H9 (cell line): ENCODE data around the gene C2orf49. TPM values are rescaled to one million over a fixed set of nuclear protein-coding genes. Genes with fewer than 3 reads are reported as not detected.

Experiments
- DNase-seq: peaks from one replicate; pipeline ENCODE4 v3.0.0-alpha.2; 2017
- H2AFZ ChIP-seq: one replicate; pipeline ENCODE4 v1.6.1; 2013; ENCODE audit warnings: mild to moderate bottlenecking, low read length, control low read depth, moderate library complexity
- H2AK5ac ChIP-seq: 2 replicates; pipeline ENCODE4 v1.6.1; 2013; ENCODE audit warnings: low read length, control low read depth, mixed read lengths; ENCODE audit not compliant: insufficient read length
- H2BK120ac ChIP-seq: one replicate; pipeline ENCODE4 v1.6.1; 2013; ENCODE audit warnings: low read depth, mild to moderate bottlenecking, low read length, control low read depth, inconsistent platforms; ENCODE audit not compliant: poor library complexity, severe bottlenecking
- H2BK12ac ChIP-seq: 2 replicates; pipeline ENCODE4 v1.6.1; 2013; ENCODE audit warnings: low read length, control low read depth, mixed read lengths, low read depth; ENCODE audit not compliant: insufficient read length
- H2BK15ac ChIP-seq: 2 replicates; pipeline ENCODE4 v1.6.1; 2013; ENCODE audit warnings: low read depth, low read length, control low read depth
- H2BK20ac ChIP-seq: one replicate; pipeline ENCODE4 v1.6.1; 2013; ENCODE audit warnings: low read depth, mild to moderate bottlenecking, low read length, control low read depth, inconsistent platforms; ENCODE audit not compliant: poor library complexity, severe bottlenecking
- H2BK5ac ChIP-seq: 2 replicates; pipeline ENCODE4 v1.6.1; 2013; ENCODE audit warnings: low read length, control low read depth, mixed read lengths; ENCODE audit not compliant: insufficient read length
- H3K14ac ChIP-seq: 2 replicates; pipeline ENCODE4 v1.6.1; 2013; ENCODE audit warnings: low read length, control low read depth; ENCODE audit not compliant: insufficient read depth
- H3K18ac ChIP-seq: 2 replicates; pipeline ENCODE4 v1.6.1; 2013; ENCODE audit warnings: low read depth, mild to moderate bottlenecking, mixed read lengths, low read length, control low read depth; ENCODE audit not compliant: insufficient read length
- H3K23ac ChIP-seq: 2 replicates; pipeline ENCODE4 v1.6.1; 2013; ENCODE audit warnings: low read length, control low read depth, mixed read lengths, low read depth; ENCODE audit not compliant: insufficient read length
- H3K23me2 ChIP-seq: 2 replicates; pipeline ENCODE4 v1.6.1; 2013; ENCODE audit warnings: low read depth, mild to moderate bottlenecking, mixed read lengths, low read length, control low read depth; ENCODE audit not compliant: insufficient read length, poor library complexity, severe bottlenecking
- H3K27ac ChIP-seq: 2 replicates; pipeline ENCODE4 v1.5.1; 2013; ENCODE audit warnings: low read length, control low read depth, mixed read lengths, low read depth; ENCODE audit not compliant: insufficient read length
- H3K27me3 ChIP-seq: 2 replicates; pipeline ENCODE4 v1.6.1; 2013; ENCODE audit warnings: low read length, control low read depth, inconsistent platforms; ENCODE audit not compliant: insufficient read depth
- H3K4ac ChIP-seq: 2 replicates; pipeline ENCODE4 v1.6.1; 2013; ENCODE audit warnings: low read depth, mild to moderate bottlenecking, control low read depth, inconsistent platforms, low read length, moderate library complexity
- H3K4me1 ChIP-seq: 2 replicates; pipeline ENCODE4 v1.6.1; 2013; ENCODE audit warnings: low read length, control low read depth, inconsistent platforms; ENCODE audit not compliant: insufficient read depth
- H3K4me2 ChIP-seq: 2 replicates; pipeline ENCODE4 v1.6.1; 2013; ENCODE audit warnings: low read length, control low read depth, mixed read lengths; ENCODE audit not compliant: insufficient read length, insufficient read depth
- H3K56ac ChIP-seq: 2 replicates; pipeline ENCODE4 v1.6.1; 2013; ENCODE audit warnings: low read depth, mild to moderate bottlenecking, mixed read lengths, low read length, control low read depth; ENCODE audit not compliant: insufficient read length
- H3K79me1 ChIP-seq: 2 replicates; pipeline ENCODE4 v1.6.1; 2013; ENCODE audit warnings: low read depth, mild to moderate bottlenecking, moderate library complexity, low read length, control low read depth, inconsistent platforms; ENCODE audit not compliant: insufficient read depth, poor library complexity, severe bottlenecking
- H3K79me2 ChIP-seq: 2 replicates; pipeline ENCODE4 v1.6.1; 2013; ENCODE audit warnings: low read length, control low read depth, inconsistent platforms; ENCODE audit not compliant: insufficient read depth
- H3K9ac ChIP-seq: 2 replicates; pipeline ENCODE4 v1.6.1; 2013; ENCODE audit warnings: low read length, control low read depth, mixed read lengths; ENCODE audit not compliant: insufficient read length; ENCODE audit errors: extremely low read depth
- H3K9me3 ChIP-seq: one replicate; pipeline ENCODE4 v1.6.1; 2013; ENCODE audit warnings: low read depth, low read length, inconsistent platforms; ENCODE audit not compliant: control insufficient read depth
- H3T11ph ChIP-seq: one replicate; pipeline ENCODE4 v1.6.1; 2013; ENCODE audit warnings: mild to moderate bottlenecking, low read length, control low read depth, inconsistent platforms
- H4K20me1 ChIP-seq: one replicate; pipeline ENCODE4 v1.6.1; 2013; ENCODE audit not compliant: control insufficient read depth, insufficient read length, insufficient read depth
- H4K5ac ChIP-seq: 2 replicates; pipeline ENCODE4 v1.6.1; 2013; ENCODE audit warnings: low read depth, mild to moderate bottlenecking, mixed read lengths, low read length, control low read depth; ENCODE audit not compliant: insufficient read length
- H4K8ac ChIP-seq: replicated peaks from 2 replicates; pipeline ENCODE4 v1.6.1; 2013; ENCODE audit warnings: low read length, control low read depth, mixed read lengths, low read depth; ENCODE audit not compliant: insufficient read length
- H4K91ac ChIP-seq: 2 replicates; pipeline ENCODE4 v1.6.1; 2013; ENCODE audit warnings: low read depth, mild to moderate bottlenecking, moderate library complexity, mixed read lengths, low read length, control low read depth; ENCODE audit not compliant: insufficient read length
- H3K27ac Mint-ChIP-seq, 3 experiments: 2 replicates in 2 of 3; 3 replicates in 1 of 3; pipeline ENCODE4 v1.8.0; 2020 to 2021; ENCODE audit warnings: mixed read lengths in 3 of 3, mild to moderate bottlenecking in 1 of 3, moderate library complexity in 1 of 3
- H3K27me3 Mint-ChIP-seq: 2 replicates; pipeline ENCODE4 v1.8.0; 2021; ENCODE audit warnings: low read depth, mild to moderate bottlenecking, moderate library complexity, mixed read lengths
- H3K36me3 Mint-ChIP-seq, 3 experiments: 2 replicates in 2 of 3; 3 replicates in 1 of 3; pipeline ENCODE4 v1.8.0; 2020 to 2021; ENCODE audit warnings: low read depth in 3 of 3, mixed read lengths in 3 of 3; ENCODE audit not compliant: insufficient read depth in 1 of 3
- H3K4me1 Mint-ChIP-seq, 2 experiments: 2 replicates each; pipeline ENCODE4 v1.8.0; 2020; ENCODE audit warnings: mixed read lengths in 2 of 2
- H3K4me3 Mint-ChIP-seq, 2 experiments: 2 replicates in 1 of 2; 3 replicates in 1 of 2; pipeline ENCODE4 v1.8.0; 2020 to 2021; ENCODE audit warnings: mild to moderate bottlenecking in 2 of 2, mixed read lengths in 2 of 2, moderate library complexity in 1 of 2
- H3K9me3 Mint-ChIP-seq, 2 experiments: 2 replicates in 1 of 2; 3 replicates in 1 of 2; pipeline ENCODE4 v1.8.0; 2020; ENCODE audit warnings: mild to moderate bottlenecking in 2 of 2, mixed read lengths in 2 of 2, moderate library complexity in 1 of 2
- CTCF ChIP-seq: fragments of 200-600 bp; sonication (generic); conservative IDR thresholded peaks from 3 replicates; pipeline ENCODE4 v1.8.0; 2021; ENCODE audit warnings: antibody characterized with exemption, mild to moderate bottlenecking
- WGBS: extraction: QIAGEN DNeasy Blood & Tissue Kit; methylation state at CpG from one replicate; pipeline ENCODE4 v1.1.7; 2013; ENCODE audit warnings: missing lambda C conversion rate, low lambda C conversion rate, mixed read lengths; ENCODE audit not compliant: insufficient read length; ENCODE audit errors: extremely low coverage; 5-methylcytosine and 5-hydroxymethylcytosine counted together
- total RNA-seq: library from RNA; stranded (reverse); gene quantifications from 2 replicates; pipeline ENCODE4 v1.2.1, GENCODE V29; 2021

Gene C2orf49
- total RNA-seq, 1 experiment from 2014 or later = 18.8 TPM

GRCh38 chr2:105290981-105291660 lies 46.2 kb upstream of the C2orf49 start:
- Histone ChIP-seq H2AFZ (no peak overlapping the region), H4K5ac (no peak overlapping the region), H2BK5ac (no peak overlapping the region), H3K56ac (no peak overlapping the region), H2BK15ac (no peak overlapping the region), H3K23me2 (no peaks in the 10 kb centered on the region), H3K9ac (no peak overlapping the region), H3K27ac (no peak overlapping the region), H3K4ac (no peak overlapping the region), H4K20me1 (no peaks in the 10 kb centered on the region), H3K9me3 (no peaks in the 10 kb centered on the region), H2AK5ac (no peak overlapping the region), H3K79me1 (no peaks in the 10 kb centered on the region), H3K4me1 (no peaks in the 10 kb centered on the region), H4K8ac (no peak overlapping the region), H2BK12ac (no peak overlapping the region), H3K27me3 (no peaks in the 10 kb centered on the region), H3K4me2 (no peak overlapping the region), H3K23ac (no peak overlapping the region), H2BK20ac (no peak overlapping the region), H3K14ac (no peak overlapping the region), H3K18ac (no peak overlapping the region), H3T11ph (no peak overlapping the region), H3K79me2 (no peaks in the 10 kb centered on the region), H4K91ac (no peak overlapping the region), H2BK120ac (no peak overlapping the region)
- peaks cover 15 to 56% (median 29%) of the 10 kb centered on the region in 3 experiments; a peak in 6 of 7 replicates for H3K36me3 Mint-ChIP-seq
- H3K4me3 Mint-ChIP-seq = no peak overlapping the region
- TF ChIP-seq CTCF = no peak
- peaks cover 0 to 4% of the 10 kb centered on the region in 2 experiments; a peak in 1 of 4 replicates for H3K4me1 Mint-ChIP-seq
- DNase-seq = no peak
- no peak overlapping the region for H3K27ac Mint-ChIP-seq
- H3K9me3 Mint-ChIP-seq = no peaks in the 10 kb centered on the region
- WGBS = no CpG with 5 or more reads among the region's 6 CpGs
- H3K27me3 Mint-ChIP-seq = no peaks in the 10 kb centered on the region
